ENCODE results near the gene RELN.

Gene RELN

GRCh38 chr7:103811290-103811689 lies 178.2 kb downstream of the RELN start:
- TF ChIP-seq CTCF (IDR thresholded peaks at IDR 0.05; ENCODE audit: low read depth, low read length) = no peak
- no peak for DNase-seq (ENCODE audit: low read depth, low spot score)
- in situ Hi-C loops (cut with HindIII; ENCODE audit: low sequenced_read_pairs) = no loop called here
- no peak overlapping the region for H3K4me3 ChIP-seq (ENCODE audit: low read depth, low read length)

GRCh38 chr7:103810112-103810744 lies 179.2 kb downstream of the RELN start:
- DNase-seq (ENCODE audit: low read depth, low spot score) = no peak
- H3K4me3 ChIP-seq (ENCODE audit: low read depth, low read length) = no peak overlapping the region
- in situ Hi-C loops (cut with HindIII; ENCODE audit: low sequenced_read_pairs) = no loop called here
- TF ChIP-seq CTCF (IDR thresholded peaks at IDR 0.05; ENCODE audit: low read depth, low read length) = no peak

GRCh38 chr7:103809229-103809994 lies 180.0 kb downstream of the RELN start:
- in situ Hi-C loops (cut with HindIII; ENCODE audit: low sequenced_read_pairs) = no loop called here
- TF ChIP-seq CTCF (IDR thresholded peaks at IDR 0.05; ENCODE audit: low read depth, low read length) = no peak

GRCh38 chr7:103805346-103805745 lies 184.1 kb downstream of the RELN start:
- no peak for DNase-seq (ENCODE audit: low read depth, low spot score)
- H3K4me3 ChIP-seq (ENCODE audit: low read depth, low read length) = no peak overlapping the region
- TF ChIP-seq CTCF (IDR thresholded peaks at IDR 0.05; ENCODE audit: low read depth, low read length) = no peak
- in situ Hi-C loops (cut with HindIII; ENCODE audit: low sequenced_read_pairs) = no loop called here

More at GRCh38 chr7:103809229-103809994, 180.0 kb downstream of the RELN start:
- no peak overlapping the region for H3K4me3 ChIP-seq (ENCODE audit: low read depth, low read length)
- no peak for DNase-seq (ENCODE audit: low read depth, low spot score)

- no peak overlapping the region for H3K4me3 ChIP-seq (ENCODE audit: low read depth, low read length)
- no peak for DNase-seq (ENCODE audit: low read depth, low spot score)
- no peak for TF ChIP-seq CTCF (IDR thresholded peaks at IDR 0.05; ENCODE audit: low read depth, low read length)
- in situ Hi-C loops (cut with HindIII; ENCODE audit: low sequenced_read_pairs) = no loop called here
Observed at GRCh38 chr7:103803631-103804030, 185.8 kb downstream of the RELN start.

GRCh38 chr7:103799298-103799697 lies 190.2 kb downstream of the RELN start:
- in situ Hi-C loops (cut with HindIII; ENCODE audit: low sequenced_read_pairs) = no loop called here
- H3K4me3 ChIP-seq (ENCODE audit: low read depth, low read length) = no peak overlapping the region
- TF ChIP-seq CTCF (IDR thresholded peaks at IDR 0.05; ENCODE audit: low read depth, low read length) = no peak
- DNase-seq (ENCODE audit: low read depth, low spot score) = no peak

Data from astrocyte of the spinal cord (primary cell).